Activated T-cell treated with anti-CD3 and anti-CD28 coated beads, Interleukin-2, amount 50 U/mL, for 4 hours (primary cell): ENCODE data around the gene SLC30A2. TPM values are rescaled to one million over a fixed set of nuclear protein-coding genes. Genes with fewer than 3 reads are reported as not detected.

Experiments used
- ATAC-seq, 2 donors: fragments of 200-7000 bp; cut with Tn5 transposase; one replicate each; pipeline ENCODE4 v1.10.0; 2021
- DNase-seq: peaks from one replicate; pipeline ENCODE4 v3.0.0-alpha.2; 2020
- H3K27me3 Mint-ChIP-seq: one replicate; pipeline ENCODE4 v1.8.0; 2021; ENCODE audit warnings: low read depth, mixed read lengths
- H3K36me3 Mint-ChIP-seq: one replicate; pipeline ENCODE4 v1.8.0; 2022; ENCODE audit warnings: mixed read lengths; ENCODE audit not compliant: insufficient read depth
- H3K4me1 Mint-ChIP-seq: one replicate; pipeline ENCODE4 v1.8.0; 2021; ENCODE audit warnings: low read depth, mixed read lengths
- H3K4me3 Mint-ChIP-seq: one replicate; pipeline ENCODE4 v1.8.0; 2021; ENCODE audit warnings: mild to moderate bottlenecking, moderate library complexity, mixed read lengths
- H3K9me3 Mint-ChIP-seq: one replicate; pipeline ENCODE4 v1.8.0; 2021; ENCODE audit warnings: mixed read lengths
- total RNA-seq, 3 donors: library from RNA; stranded (reverse); gene quantifications; one replicate each; pipeline ENCODE4 v1.2.1, GENCODE V29; 2021

SLC30A2 gene
- total RNA-seq, 3 donors from 2014 or later, result not detected

DNA sequence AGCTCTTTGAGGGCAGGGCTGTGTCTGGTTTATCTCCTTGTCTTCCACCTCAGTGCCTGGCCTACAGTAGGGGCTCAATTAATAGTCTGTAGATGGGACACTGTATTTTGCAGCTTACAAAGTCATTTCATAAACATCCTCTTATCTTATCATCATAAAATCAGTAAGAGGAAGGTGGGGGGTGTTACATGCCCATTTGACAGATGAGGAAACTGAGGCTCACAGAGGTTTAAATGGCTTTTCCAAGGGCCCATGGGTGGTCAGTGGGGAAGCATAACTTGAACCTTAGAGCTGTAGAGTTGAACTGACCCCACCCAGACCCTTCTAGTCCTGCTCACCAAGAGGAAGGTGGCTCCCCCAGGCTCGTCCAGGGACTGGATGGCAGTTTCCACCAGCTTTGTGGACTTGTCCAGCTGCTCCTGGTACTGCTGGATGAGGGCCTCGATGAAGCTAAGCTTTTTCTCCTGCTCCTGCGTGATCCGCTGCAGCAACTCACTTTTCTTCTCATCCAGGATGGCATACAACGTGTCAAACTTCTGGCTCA is 12.2 kb upstream of the SLC30A2 start:
- H3K9me3 Mint-ChIP-seq, result no peaks in the 10 kb centered on the region
- ATAC-seq, result no peak
- no peak for DNase-seq
- H3K4me3 Mint-ChIP-seq, result no peak overlapping the region
- H3K4me1 Mint-ChIP-seq, result no peaks in the 10 kb centered on the region
- peaks cover 25% of the 10 kb centered on the region for H3K27me3 Mint-ChIP-seq
- no peaks in the 10 kb centered on the region for H3K36me3 Mint-ChIP-seq

DNA sequence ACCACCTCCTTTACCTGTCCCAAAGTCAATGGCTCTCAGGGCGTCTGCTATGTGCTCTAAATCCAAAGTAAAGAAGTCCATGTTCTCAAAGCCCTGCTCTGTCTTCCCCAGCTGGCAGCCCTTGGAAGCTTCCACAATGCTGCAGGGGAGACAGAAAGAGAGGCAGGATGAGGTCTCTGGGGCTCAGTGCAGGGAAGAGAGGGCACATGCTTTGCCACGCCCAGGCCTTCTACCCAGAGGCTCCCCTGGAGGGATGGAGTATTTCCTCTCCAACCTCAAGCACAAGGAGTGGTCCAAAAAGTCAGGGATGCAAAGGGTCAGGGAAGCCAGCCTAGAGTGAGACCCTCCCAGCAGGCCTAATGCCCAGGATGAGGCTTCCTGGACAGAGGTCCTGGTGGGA is 11.3 kb upstream of the SLC30A2 start:
- no peaks in the 10 kb centered on the region for H3K4me1 Mint-ChIP-seq
- no peak for DNase-seq
- H3K27me3 Mint-ChIP-seq, result peaks cover 29% of the 10 kb centered on the region
- no peaks in the 10 kb centered on the region for H3K9me3 Mint-ChIP-seq
- H3K36me3 Mint-ChIP-seq, result no peaks in the 10 kb centered on the region
- no peak overlapping the region for H3K4me3 Mint-ChIP-seq
- ATAC-seq, result no peak

DNA sequence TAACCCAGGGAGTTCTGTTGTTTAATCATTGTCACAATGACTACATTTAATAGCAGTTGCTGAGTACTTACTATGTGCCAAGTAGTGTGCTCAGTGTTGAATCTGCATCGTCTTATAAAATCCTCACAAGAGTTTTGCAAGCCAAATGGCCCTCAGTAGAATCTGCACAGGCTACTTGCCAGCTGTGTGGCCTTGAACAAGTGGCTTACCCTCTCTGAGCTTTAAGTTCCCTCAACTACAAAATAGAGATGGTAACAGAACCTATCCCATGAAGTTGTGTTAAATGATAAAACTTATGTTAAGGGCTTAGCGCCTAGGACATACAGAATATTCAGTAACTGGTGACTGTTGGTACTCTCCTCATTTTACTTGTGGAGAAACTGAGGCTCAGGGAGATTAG is 9.1 kb upstream of the SLC30A2 start:
- Mint-ChIP-seq H3K4me1 (no peaks in the 10 kb centered on the region), H3K27me3 (peaks cover 46% of the 10 kb centered on the region), H3K4me3 (no peak overlapping the region), H3K9me3 (no peaks in the 10 kb centered on the region), H3K36me3 (no peaks in the 10 kb centered on the region)
- no peak for DNase-seq
- no peak for ATAC-seq

DNA sequence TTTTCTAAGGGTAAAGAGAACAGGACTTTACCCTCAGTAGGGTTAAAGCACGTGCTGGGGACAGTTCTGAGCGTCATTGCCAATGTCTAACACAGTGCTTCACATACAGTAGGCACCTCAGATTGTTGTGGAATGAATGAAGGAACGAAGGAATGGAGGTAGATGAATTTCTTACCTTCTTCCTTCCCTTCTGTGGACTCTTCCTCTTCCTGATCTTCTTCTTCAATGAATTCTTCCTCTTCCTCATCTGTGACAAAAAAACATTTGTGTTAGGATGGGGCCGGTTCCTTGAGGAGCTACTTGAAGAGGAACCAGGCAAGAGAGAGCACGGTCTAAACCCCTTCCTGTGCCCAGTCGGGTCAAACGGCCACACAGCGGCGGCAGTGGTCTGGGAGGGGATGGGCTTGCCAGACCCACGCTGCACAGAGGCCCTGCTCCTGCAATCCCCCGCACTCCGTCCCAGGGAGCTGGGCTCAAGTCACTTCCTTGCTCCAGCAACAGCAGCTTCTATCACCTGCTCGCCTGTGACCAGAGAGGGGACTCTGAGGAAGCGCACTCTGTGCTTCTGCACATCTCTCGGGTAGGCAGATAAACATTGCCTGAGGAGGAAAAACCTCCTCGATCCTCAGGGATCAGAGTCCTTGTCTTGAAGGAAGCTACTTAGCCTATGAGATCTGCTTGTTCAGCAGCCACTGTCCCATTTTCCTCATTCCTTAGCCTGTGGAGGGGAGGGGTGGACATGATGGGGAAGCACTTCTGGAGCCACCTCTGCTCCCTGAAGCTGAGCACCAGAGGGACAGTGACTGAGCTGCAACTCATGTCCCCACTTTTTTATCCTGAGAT is 8.0 kb upstream of the SLC30A2 start:
- no peak for ATAC-seq
- no peaks in the 10 kb centered on the region for H3K36me3 Mint-ChIP-seq
- no peak for DNase-seq
- no peaks in the 10 kb centered on the region for H3K4me1 Mint-ChIP-seq
- peaks cover 46% of the 10 kb centered on the region for H3K27me3 Mint-ChIP-seq
- no peak overlapping the region for H3K4me3 Mint-ChIP-seq
- H3K9me3 Mint-ChIP-seq, result no peaks in the 10 kb centered on the region

DNA sequence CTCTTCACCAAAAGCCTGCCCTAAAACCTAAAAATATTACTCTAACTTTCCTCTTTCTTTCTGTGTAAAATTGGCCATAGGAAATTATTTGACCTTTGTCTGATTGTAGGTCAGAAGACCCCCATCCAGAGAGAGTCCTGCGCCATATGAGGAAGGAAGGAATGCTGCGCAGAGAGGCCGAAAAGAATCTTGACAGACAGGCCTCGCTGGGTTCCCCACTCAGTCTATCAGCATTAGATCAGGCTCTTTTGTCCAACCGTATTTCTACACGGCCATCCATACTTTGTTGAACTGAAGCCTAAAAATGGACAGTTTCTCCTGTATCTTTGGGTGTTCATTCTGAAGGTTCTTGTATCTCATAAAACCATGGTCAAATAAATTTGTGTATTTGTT is 4.3 kb upstream of the SLC30A2 start:
- no peaks in the 10 kb centered on the region for H3K4me1 Mint-ChIP-seq
- ATAC-seq, result no peak
- no peaks in the 10 kb centered on the region for H3K36me3 Mint-ChIP-seq
- H3K27me3 Mint-ChIP-seq, result peaks cover 67% of the 10 kb centered on the region
- no peak for DNase-seq
- no peak overlapping the region for H3K4me3 Mint-ChIP-seq
- H3K9me3 Mint-ChIP-seq, result no peaks in the 10 kb centered on the region

DNA sequence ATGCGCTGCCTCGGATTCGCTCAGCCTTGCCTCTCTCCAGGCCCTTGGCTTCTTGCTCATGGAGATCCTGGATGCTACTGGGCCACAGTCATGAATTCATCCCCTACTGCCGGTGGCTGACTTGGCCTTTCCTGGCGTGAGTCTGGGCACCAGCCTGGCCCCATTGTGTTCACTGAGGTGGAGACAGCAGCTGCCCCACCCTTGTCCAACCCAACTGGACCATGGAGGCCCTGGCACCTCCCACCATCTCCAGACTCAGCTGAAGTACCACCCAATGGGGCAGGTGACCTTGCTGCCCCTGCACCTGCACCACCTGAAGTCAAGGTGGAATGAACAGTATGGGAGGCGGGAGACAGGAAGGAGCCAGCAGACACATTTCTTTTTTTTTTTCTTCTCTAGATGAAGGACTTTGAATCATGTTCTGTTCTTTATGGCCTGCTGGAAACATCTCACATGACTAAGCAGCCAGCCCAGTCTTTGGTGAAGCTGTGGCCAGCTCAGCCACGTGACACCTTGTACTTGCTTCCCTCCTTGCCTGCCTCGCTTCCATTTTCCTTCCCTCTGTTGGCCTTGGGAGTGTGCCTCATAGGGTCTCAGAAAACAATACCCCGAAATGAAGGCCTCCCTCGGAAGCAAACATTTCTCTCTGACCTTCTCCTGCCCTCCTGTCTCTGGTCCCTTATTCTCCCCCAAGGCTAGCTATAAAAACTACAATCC is 3.8 kb upstream of the SLC30A2 start:
- DNase-seq, result no peak
- H3K4me3 Mint-ChIP-seq, result no peak overlapping the region
- peaks cover 1% of the 10 kb centered on the region for H3K4me1 Mint-ChIP-seq
- peaks cover 68% of the 10 kb centered on the region for H3K27me3 Mint-ChIP-seq
- H3K9me3 Mint-ChIP-seq, result no peaks in the 10 kb centered on the region
- no peaks in the 10 kb centered on the region for H3K36me3 Mint-ChIP-seq
- ATAC-seq, result no peak

DNA sequence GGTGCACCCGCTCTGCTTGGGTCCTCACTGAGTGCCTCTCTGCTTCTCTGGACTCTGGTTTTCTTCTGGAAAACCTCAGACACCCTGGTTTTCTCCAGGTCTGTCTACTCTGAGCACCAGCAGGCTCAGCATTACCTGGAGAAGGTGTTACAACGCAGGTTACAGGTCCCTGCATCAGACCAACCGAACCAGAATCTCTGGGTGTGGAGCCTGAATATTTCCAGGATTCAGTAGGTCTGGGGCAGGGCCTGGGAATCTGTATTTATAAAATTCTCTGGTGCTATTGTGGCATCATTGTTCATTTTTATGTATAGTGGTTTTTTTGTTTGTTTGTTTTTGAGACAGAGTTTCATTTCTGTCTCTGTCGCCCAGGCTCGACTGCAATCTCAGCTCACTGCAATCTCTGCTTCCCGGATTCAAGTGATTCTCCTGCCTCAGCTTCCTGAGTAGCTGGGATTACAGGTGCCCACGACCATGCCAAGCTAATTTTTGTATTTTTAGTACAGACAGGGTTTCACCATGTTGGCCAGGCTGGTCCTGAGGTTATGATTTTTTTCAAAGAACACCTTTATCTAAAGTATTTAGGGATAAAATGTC is 1.5 kb upstream of the SLC30A2 start:
- H3K4me3 Mint-ChIP-seq, result no peak overlapping the region

DNA sequence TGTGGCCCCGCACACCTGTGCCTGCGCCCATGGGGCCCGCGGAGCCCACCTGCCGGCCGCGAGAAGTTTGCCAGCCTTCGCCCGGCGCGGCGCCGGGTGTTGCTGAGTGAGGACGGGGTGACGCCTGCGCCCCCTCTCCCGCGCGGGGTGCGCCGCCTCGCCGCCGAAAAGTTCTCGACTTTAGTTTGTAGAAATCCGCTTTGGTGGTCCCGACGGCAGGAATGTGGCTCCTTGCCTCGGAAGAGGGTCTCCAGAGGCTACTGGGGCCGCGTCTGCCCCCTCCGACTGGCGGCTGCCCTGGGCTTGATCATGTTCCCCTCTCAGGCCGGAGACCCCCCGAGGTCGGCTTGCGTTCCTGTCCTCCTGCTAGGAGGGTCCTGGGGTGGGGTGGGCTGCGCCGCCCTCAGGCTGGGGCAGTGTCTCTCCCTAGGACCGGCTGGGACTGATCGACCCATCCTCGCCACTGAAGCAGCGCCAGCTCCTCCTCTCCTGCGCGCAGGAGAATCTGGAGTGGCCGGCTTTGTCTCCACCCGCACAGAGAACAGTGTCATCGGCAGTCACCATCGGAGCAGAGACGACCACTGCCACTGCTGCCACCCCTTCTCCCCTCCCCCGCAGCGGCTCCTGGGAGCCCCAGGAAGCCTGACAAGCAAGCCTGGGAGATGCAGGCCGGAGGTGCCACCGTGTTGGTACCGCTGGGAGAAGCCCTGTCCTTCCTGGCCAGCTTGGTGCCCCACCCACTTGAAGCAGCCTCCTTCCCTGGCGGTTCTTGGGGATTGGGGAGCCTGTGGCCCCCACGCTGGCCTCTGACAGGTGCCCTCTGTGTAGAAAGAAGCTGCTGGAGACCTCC is 553 bp upstream of the SLC30A2 start:
- Mint-ChIP-seq H3K4me3 (no peak overlapping the region), H3K4me1 (peaks cover 1% of the 10 kb centered on the region), H3K9me3 (no peaks in the 10 kb centered on the region), H3K27me3 (peaks cover 63% of the 10 kb centered on the region), H3K36me3 (no peaks in the 10 kb centered on the region)
- DNase-seq (no peak), ATAC-seq (no peak)

More for the DNA sequence above, 1.5 kb upstream of the SLC30A2 start:
- ATAC-seq (no peak), DNase-seq (no peak)
- H3K36me3 Mint-ChIP-seq, result no peaks in the 10 kb centered on the region
- peaks cover 1% of the 10 kb centered on the region for H3K4me1 Mint-ChIP-seq
- H3K27me3 Mint-ChIP-seq, result peaks cover 67% of the 10 kb centered on the region
- no peaks in the 10 kb centered on the region for H3K9me3 Mint-ChIP-seq

DNA sequence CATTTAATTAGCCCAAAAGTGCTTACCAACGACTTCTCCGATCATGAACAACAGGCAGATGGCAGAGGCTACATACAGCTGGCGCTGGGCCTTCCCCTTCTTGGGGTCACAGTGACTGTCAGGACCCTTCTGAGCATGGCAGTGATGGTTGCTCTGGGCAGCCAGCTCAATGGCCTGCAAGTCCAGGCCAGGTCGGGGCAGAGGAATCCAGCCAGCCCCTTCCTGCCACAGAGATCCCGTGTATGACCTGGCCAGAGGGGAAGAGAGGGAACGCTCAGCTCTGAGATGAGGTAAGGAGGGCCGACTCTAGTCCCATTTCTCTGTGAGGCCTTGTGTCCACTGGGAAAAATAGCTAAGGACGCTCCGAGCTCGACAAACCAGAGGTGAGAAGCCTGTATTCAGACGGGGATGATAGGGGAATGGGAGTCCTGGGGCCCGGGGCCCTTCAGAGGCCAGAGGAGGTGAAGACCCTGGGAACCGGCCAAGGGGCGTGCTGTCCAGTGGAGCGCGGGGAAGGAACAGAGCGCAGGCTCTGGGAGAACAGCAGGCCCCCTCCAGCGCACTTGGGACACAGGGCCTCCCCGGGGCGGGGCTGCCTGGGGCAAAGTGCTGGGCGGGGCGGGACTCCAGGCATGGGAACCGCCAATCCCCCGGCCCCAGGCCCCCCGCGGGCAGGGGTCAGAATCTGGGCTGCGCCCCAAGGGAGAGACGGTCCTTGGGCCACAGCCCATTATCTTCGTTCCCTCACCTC is 772 bp downstream of the SLC30A2 start:
- H3K9me3 Mint-ChIP-seq, result no peaks in the 10 kb centered on the region
- peaks cover 51% of the 10 kb centered on the region for H3K27me3 Mint-ChIP-seq
- H3K4me1 Mint-ChIP-seq, result peaks cover 1% of the 10 kb centered on the region
- H3K36me3 Mint-ChIP-seq, result no peaks in the 10 kb centered on the region
- no peak overlapping the region for H3K4me3 Mint-ChIP-seq
- DNase-seq, result no peak
- peak; percentile 25 to 33 for ATAC-seq

DNA sequence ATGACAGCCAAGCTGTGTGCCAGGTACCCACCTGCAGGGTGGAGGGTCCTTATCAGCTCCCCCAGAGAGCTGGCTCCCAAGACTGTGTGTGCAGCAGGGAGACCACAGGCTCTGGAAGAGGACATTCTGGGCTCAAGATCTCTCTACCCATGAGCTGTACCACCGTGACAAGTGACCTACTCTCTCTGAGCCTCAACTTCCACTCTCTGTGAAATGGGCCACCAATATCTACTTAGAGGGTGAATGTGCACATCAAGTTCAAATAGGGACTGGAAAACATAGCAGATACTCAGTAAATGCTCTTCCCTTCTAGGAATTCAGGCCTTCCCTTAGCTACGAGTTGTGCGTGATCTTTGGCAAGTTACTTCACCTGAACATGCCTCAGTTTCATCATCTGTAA is 1.5 kb downstream of the SLC30A2 start:
- DNase-seq, result no peak
- Mint-ChIP-seq H3K4me3 (no peak overlapping the region), H3K36me3 (no peaks in the 10 kb centered on the region), H3K9me3 (no peaks in the 10 kb centered on the region), H3K4me1 (peaks cover 1% of the 10 kb centered on the region), H3K27me3 (peaks cover 44% of the 10 kb centered on the region)
- no peak for ATAC-seq

DNA sequence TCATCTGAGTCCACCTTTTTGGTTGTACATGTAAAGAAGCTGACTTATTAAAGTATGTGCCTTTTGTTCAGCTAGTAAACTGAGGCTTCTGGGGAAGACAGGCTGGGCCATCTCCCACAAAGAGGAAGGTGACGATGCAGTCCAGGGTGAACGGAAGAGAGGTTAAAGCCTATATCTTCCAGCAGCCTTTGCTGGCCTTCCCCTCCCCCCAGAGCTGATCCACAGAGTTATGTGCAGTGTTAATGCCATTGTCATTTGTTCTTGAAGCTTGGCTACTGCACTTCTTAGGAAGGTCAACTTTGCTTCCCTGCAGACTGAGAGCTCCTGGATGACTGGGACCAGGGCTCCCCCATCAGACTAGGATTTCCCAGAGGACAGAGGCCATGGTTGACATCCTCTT is 2.2 kb downstream of the SLC30A2 start:
- no peak for ATAC-seq
- Mint-ChIP-seq H3K4me3 (no peak overlapping the region), H3K36me3 (no peaks in the 10 kb centered on the region), H3K9me3 (no peaks in the 10 kb centered on the region), H3K4me1 (peaks cover 1% of the 10 kb centered on the region), H3K27me3 (peaks cover 43% of the 10 kb centered on the region)
- DNase-seq, result no peak

DNA sequence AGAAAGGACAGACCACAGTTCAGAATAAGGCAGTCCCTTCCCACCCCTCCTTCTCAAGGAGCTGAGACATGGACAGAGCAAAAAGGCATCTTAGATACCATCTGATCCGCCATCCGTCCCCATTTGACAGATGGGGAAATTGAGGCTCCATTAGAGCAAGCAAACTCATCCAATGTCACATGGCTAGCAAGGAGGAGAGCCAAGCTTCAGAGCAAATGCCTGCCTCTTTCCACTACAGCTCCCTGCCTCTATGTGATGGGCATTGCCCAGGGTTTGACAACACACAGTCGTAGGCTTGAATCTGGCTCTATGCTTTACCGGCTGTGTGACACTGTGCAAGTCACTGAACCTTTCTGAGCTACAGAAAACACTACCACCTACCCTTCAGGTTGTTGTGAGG is 3.9 kb downstream of the SLC30A2 start:
- Mint-ChIP-seq H3K9me3 (no peaks in the 10 kb centered on the region), H3K4me1 (peaks cover 1% of the 10 kb centered on the region), H3K27me3 (peaks cover 28% of the 10 kb centered on the region), H3K4me3 (no peak overlapping the region), H3K36me3 (no peaks in the 10 kb centered on the region)
- ATAC-seq (no peak), DNase-seq (no peak)

DNA sequence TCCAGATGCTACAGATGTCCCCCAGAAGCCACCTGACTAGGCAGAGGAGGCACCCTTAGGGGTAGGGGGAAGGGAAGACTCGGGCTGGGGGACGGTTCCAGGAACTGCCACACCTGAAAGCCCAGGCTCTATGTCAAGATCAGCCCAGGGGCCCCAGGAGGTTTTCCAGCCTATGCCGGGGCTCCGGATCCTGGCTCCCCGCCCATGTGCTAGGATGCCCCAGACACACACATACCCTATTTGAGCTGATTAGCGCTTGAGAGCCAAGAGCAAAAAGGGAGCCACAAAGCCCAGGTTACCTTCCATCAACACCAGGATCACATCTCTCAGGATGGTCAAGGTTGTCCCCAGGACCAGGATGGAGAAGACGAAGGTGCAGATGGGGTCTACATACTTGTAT is 4.5 kb downstream of the SLC30A2 start:
- ATAC-seq (no peak), DNase-seq (no peak)
- Mint-ChIP-seq H3K4me1 (peaks cover 3% of the 10 kb centered on the region), H3K27me3 (peaks cover 22% of the 10 kb centered on the region), H3K36me3 (no peaks in the 10 kb centered on the region), H3K4me3 (no peak overlapping the region), H3K9me3 (no peaks in the 10 kb centered on the region)
